ENCODE data around the gene ADAMTS6.

The ADAMTS6 gene

GRCh38 chr5:65101632-65102100, 380.1 kb downstream of the ADAMTS6 start:
- DNase-seq, result no peak

- peak; percentile 11 for DNase-seq
Measured at GRCh38 chr5:65100911-65101631, 380.6 kb downstream of the ADAMTS6 start.
